ENCODE results near the gene NAV2. TPM values are rescaled to one million over a fixed set of nuclear protein-coding genes. Genes with fewer than 3 reads are reported as not detected.

Gene NAV2
- total RNA-seq, 1 experiment from 2014 or later = 2.1 TPM

GRCh38 chr11:19873730-19874129, 161.1 kb downstream of the NAV2 start (continued):
- TF ChIP-seq CTCF (IDR thresholded peaks at IDR 0.05 in 2 of 3, conservative IDR thresholded peaks at IDR 0.05 in 1 of 3; ENCODE audit: borderline replicate concordance in 1 of 3, insufficient read depth in 1 of 3, low read depth in 2 of 3, low read length in 2 of 3) (no peak), ZFX (IDR thresholded peaks at IDR 0.05) (no peak), SRF (IDR thresholded peaks at IDR 0.05; ENCODE audit: low read depth) (no peak), MAX (IDR thresholded peaks at IDR 0.05) (no peak), POLR2A (IDR thresholded peaks at IDR 0.05; ENCODE audit: borderline replicate concordance, extremely low read depth, insufficient read depth, insufficient read length) (no peak)

- no peaks in the 10 kb centered on the region for H3K36me3 ChIP-seq (ENCODE audit: control insufficient read depth in 1 of 2, insufficient read depth in 2 of 2, low read length in 2 of 2)
- no peaks in the 10 kb centered on the region for H3K79me2 ChIP-seq (ENCODE audit: insufficient read depth, low read length)
- BruUV-seq (replicated peaks) = no TSS peak
- H3K27me3 ChIP-seq (ENCODE audit: insufficient read depth, low read length) = no peaks in the 10 kb centered on the region
- H3K9me3 ChIP-seq (ENCODE audit: control insufficient read depth in 1 of 2, insufficient read depth in 1 of 2, low read depth in 1 of 2, low read length in 2 of 2) = no peaks in the 10 kb centered on the region
- DNase-seq (ENCODE audit: low read depth, low spot score) (no peak), ATAC-seq (no peak)
- TF ChIP-seq SRF (IDR thresholded peaks at IDR 0.05; ENCODE audit: low read depth) = no peak
- TF ChIP-seq ZFX (IDR thresholded peaks at IDR 0.05) = no peak
- no peak for TF ChIP-seq ELF1 (IDR thresholded peaks at IDR 0.05; ENCODE audit: borderline replicate concordance, low read depth)
- TF ChIP-seq CEBPB (IDR thresholded peaks at IDR 0.05; ENCODE audit: low read depth) = no peak
- no peak for TF ChIP-seq TCF7L2 (IDR thresholded peaks at IDR 0.05; ENCODE audit: borderline replicate concordance, extremely low read depth, insufficient read depth, insufficient read length)
- TF ChIP-seq EZH2phosphoT487 (IDR thresholded peaks at IDR 0.05; ENCODE audit: borderline replicate concordance) = no peak
- no peak for TF ChIP-seq EZH2 (IDR thresholded peaks at IDR 0.05)
- no peak for TF ChIP-seq POLR2AphosphoS5 (IDR thresholded peaks at IDR 0.05; ENCODE audit: low read depth, low read length)
- no peak for TF ChIP-seq CTCF (IDR thresholded peaks at IDR 0.05 in 2 of 3, conservative IDR thresholded peaks at IDR 0.05 in 1 of 3; ENCODE audit: borderline replicate concordance in 1 of 3, insufficient read depth in 1 of 3, low read depth in 2 of 3, low read length in 2 of 3)
- no peaks in the 10 kb centered on the region for H3K4me1 ChIP-seq (ENCODE audit: control insufficient read depth in 1 of 2, insufficient read depth in 2 of 2, low read length in 2 of 2)
- ChIA-PET CTCF (no interaction called here), RAD21 (ENCODE audit: low non-redundant PET in 1 of 2, low total read pairs in 2 of 2, uncharacterized antibody in 2 of 2, unreplicated experiment in 2 of 2) (no interaction called here), POLR2A (no interaction called here)
- H3K27ac ChIP-seq (ENCODE audit: low read depth, low read length) = no peak overlapping the region
- H4K20me1 ChIP-seq (ENCODE audit: insufficient read depth) = no peaks in the 10 kb centered on the region
- H3K4me2 ChIP-seq (ENCODE audit: low read length) = no peak overlapping the region
- no peak overlapping the region for H2AFZ ChIP-seq (ENCODE audit: low read depth, low read length, poor library complexity, severe bottlenecking)
- no peak overlapping the region for H3K9ac ChIP-seq (ENCODE audit: low read length)
- no peaks in the 10 kb centered on the region for H3K9me2 ChIP-seq (ENCODE audit: insufficient read depth)
- H3K4me3 ChIP-seq (replicated peaks in 1 of 2; ENCODE audit: low read depth in 1 of 2, low read length in 2 of 2) = no peak overlapping the region
- intact Hi-C loops (cut with micrococcal nuclease) = no loop called here
Measured at GRCh38 chr11:19874266-19874665, 161.6 kb downstream of the NAV2 start.

All from HCT116 (cell line).